NCI-H2171 (cell line): Measurements from ENCODE around the gene TSHZ1.

Experiments used
- DNase-seq: peaks from one replicate; lab custom pipeline; 2025; lab: John Stamatoyannopoulos, UW

Gene TSHZ1

GRCh38 chr18:75248426-75249174 lies 38.0 kb downstream of the TSHZ1 start:
- no peak for DNase-seq

GRCh38 chr18:75249175-75249518 lies 38.5 kb downstream of the TSHZ1 start:
- no peak for DNase-seq

DNA sequence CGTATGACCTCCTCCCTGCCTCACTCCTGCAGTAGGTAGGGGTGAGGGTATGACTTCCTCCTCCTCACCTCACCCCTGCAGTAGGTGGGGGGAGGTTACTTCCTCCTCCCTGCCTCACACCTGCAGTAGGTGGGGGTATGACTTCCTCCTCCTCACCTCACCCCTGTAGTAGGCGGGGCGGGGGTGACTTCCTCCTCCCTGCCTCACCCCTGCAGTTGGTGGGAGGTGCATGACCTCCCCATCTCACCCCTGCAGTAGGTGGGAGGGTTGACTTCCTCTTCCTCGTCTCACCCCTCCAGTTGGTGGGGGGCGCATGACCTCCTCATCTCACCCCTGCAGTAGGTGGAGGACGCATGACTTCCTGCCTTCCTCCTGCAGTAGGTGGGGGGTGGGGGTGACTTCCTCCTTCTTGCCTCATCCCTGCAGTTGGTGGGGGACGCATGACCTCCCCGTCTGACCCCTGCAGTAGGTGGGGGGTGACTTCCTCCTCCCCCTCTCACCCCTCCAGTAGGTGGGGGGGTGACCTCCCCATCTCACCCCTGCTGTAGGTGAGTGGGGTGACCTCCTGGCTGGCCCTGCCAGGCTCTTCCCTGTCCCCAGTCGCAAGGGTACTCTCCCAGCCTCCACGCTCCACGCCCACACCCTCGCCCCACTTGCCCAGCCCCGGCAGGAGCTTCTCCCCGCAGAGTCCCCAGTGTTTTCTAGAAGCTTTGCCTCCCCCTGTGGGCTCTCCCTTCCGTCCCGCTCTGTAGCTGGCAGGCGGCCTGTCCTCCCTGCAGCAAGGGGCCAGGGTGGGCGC lies 39.3 kb downstream of the TSHZ1 start:
- no peak for DNase-seq

DNA sequence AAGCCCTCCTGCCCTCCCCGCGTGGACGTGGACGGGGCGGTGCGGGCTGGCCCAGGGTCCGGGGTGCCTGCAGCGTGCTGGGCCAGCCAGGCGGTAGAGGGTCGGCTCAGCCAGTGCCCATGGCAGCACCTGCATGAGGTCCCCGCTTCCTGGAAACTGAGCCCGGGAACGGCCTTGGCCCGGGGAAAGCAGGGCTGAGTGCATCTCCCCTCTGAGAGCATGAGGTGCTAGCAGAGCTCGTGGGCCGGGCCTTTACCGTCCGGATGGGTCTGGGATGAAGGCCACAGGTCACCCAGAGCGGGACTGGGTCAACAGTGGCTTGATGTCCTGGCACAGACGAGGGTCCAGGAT lies 39.8 kb downstream of the TSHZ1 start:
- no peak for DNase-seq

DNA sequence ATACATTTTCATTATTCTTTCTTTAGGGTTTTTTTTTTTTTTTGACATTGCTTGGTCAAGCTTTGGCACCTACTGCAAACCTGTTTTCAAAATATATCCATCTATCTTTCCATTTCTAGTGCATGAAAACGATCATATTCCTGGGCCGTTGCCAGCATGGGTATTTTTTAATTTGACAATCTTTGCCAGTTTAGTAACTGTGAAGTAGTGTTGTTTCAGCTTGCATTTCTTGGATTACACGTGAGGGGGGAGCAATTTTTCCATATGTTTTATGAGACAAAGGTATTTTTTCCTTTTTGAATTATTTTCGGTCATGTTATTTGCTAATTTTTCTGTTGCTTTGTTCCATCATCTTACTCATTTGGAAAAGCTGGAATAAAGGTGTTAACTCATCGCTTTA lies 40.9 kb downstream of the TSHZ1 start:
- no peak for DNase-seq

DNA sequence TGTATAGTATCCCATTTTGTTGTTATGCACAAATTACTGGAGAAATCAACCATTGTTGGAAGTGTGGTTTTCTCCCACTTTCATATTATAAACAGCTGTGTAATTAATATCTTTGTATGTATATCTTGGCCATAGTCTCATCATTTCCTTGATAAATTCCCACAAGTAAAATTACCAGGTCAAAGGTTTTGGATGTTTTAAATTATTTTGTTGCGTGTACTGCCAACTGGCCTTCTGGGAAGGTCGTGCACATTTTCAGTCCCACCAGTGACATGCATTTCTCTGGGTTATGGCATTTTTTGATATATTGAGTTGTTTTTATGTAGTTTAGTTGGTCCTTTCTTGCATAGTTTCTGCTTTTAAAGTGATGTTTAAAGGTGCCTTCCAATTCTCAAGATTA lies 41.5 kb downstream of the TSHZ1 start:
- DNase-seq, result no peak

DNA sequence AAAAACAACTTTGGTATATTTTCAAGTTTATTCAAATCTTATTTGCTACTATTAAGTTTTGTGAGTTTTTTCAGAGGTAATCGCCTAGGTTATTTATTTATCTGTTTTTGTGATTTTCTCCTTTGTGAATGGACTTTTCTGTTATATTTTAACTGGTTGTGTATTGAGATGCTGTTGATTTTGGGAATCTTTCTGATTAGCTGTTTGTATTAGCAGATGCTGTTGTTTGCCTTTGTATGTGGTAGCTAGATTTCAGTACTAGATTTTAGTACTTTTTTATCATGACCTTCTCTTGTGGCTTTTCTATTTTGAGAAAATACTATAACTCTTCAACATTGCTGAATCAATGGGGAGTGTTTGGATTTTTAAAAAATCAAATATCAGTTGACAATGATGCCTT lies 42.4 kb downstream of the TSHZ1 start:
- no peak for DNase-seq

- no peak for DNase-seq
These were observed 43.2 kb downstream of the TSHZ1 start for GRCh38 chr18:75253784-75254183.

GRCh38 chr18:75255094-75255493 lies 44.5 kb downstream of the TSHZ1 start:
- DNase-seq, result no peak

GRCh38 chr18:75256376-75256775 lies 45.8 kb downstream of the TSHZ1 start:
- no peak for DNase-seq

DNA sequence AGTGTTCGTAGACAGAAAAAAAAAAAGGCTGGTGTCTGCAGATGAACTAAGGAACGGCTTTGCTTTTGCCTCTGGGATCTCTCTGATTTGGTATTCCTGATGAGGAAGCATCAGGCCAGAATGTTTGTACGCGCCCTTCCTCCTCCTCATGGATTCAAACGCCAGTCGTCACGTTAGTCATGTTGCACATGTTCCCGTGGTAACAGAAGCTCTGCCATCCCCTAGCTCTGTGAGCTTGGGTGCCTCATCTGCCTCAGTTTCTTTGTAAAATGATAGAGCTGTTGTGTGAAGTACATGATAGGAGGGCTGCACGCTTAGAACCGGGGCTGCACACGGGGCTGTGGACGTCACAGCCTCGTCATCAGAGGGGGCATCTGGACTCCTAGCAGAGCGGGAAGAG lies 47.0 kb downstream of the TSHZ1 start:
- DNase-seq, result no peak

GRCh38 chr18:75261430-75262223 lies 51.0 kb downstream of the TSHZ1 start:
- DNase-seq, result no peak

- no peak for DNase-seq
These were observed 51.9 kb downstream of the TSHZ1 start for GRCh38 chr18:75262511-75262910.

GRCh38 chr18:75264195-75264594 lies 53.6 kb downstream of the TSHZ1 start:
- DNase-seq, result no peak

- no peak for DNase-seq
These were observed 54.5 kb downstream of the TSHZ1 start for GRCh38 chr18:75264926-75265597.

GRCh38 chr18:75265872-75266271 lies 55.3 kb downstream of the TSHZ1 start:
- no peak for DNase-seq

DNA sequence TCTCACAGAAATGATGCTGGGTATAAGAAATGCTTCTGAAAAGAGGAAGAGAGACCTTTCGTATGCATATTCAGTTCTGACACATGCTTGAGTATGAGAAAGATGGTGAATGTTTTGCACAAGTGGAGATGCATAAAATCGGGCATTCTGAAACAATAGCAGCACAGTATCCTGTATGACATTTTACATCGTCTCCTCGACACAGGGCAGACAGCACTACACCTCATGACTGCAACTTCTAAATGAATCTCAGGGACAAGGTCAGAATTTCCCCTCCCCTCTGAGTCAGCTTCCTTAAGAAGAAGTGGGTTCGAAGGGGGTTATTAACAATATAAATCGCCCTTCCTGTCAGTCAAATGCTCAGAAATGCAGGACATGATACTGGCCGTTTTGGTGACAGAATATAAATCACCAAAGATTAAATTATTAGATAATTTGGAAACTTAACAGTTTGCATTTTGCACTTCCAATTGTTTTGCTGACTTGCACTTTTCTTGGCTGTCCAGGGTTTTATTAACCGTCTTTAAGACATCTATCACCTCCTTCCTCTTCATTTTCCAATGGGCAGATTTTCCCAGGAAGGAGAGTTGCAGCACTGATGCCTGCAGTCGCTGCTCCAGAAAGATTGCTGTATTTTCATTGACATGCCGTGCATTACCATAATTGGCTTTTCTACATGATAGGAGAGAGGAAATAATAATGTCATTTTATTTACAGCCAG lies 57.2 kb downstream of the TSHZ1 start:
- DNase-seq, result no peak

- no peak for DNase-seq
These were observed 57.7 kb downstream of the TSHZ1 start for GRCh38 chr18:75268364-75268646.

DNA sequence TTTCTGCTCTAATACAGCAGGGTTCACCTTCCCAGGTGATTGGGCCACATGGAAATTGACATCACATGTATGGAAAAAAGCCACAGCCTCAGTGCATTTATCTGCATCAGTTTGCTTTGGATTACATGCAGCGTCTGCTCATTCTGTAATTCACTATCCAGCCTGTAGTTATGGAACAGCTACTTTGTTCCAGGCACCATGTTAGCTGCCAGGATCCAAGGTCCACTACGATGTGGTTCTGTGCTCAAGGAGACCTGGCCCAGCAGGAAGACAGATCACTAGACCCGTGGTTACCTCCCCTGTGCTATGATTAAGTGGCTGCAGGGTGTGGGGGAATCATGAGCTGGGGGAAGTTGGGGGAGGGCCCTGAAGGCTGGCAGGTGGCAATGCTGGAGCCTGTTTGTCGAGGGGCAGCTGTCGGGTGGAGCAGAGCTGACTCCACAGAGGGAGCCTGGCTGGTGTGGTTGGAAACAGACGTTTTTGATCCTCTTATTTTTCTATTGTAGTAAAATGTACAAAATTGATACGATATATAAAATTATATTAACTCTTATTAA lies 58.6 kb downstream of the TSHZ1 start:
- peak; percentile 55 for DNase-seq

DNA sequence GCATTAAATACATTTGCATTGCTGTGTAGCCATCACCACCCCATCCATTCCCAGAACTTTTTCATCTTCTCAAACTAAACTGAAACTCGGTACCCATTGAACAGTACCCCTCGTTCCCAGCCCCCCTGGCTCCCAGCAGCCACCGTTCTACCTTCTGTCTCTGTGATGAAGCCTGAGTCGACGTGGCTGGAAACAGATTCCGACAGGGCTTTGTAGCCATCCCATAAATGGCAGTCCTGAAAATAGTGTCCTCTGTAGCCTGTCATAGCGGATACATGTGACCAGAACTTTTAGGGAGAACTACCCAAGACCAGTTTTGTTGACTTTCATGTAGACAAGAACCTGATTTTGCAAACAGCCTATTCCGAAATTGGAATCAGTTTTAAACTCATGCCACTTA lies 59.1 kb downstream of the TSHZ1 start:
- DNase-seq, result no peak

DNA sequence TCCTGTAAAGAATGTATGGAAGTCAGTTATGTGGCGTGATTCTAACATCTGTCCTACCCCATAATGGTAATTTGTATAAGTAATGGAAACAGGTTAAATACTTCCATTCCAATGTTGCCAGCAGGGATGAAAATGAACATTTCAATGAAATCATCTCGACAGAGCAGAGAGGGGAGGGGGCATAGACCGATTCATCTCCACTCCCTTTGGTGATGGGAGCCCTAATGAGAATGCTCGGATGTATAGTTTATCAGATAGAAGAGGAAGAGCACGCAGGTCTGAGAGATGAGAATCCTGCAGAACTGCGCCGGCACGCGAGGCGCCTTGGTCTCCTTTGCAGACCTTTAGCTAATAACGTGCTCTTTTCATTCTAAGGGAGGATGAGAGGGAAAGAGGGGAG lies 61.4 kb downstream of the TSHZ1 start:
- no peak for DNase-seq

DNA sequence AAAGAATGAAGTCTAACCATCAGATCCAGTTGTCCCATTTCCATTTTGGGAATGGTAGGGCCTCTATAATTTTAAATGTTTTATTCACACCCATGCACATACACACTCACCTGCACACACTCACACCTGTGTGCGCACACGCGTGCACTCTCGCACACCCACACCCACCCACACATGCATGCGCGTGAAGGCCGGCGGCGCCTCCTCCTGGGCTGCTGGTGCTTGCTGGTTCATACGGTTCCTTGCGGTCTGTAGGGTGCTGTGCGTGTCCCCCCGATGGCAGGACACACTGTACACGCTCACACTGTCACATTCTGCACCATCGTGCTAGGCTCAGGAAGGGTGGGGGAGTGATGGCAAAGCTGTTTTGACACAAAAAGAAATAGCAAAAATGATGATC lies 63.2 kb downstream of the TSHZ1 start:
- no peak for DNase-seq
